IMR-90 (cell line): ENCODE data around the gene SASH3. TPM values are rescaled to one million over a fixed set of nuclear protein-coding genes. Genes with fewer than 3 reads are reported as not detected.

ENCODE experiments used
- ATAC-seq: fragments of 200-7000 bp; cut with Tn5 transposase; 2 replicates; pipeline ENCODE4 v1.9.1; 2020; ENCODE audit warnings: low read depth, mild to moderate bottlenecking, moderate library complexity
- BruUV-seq: library from RNA; stranded (reverse); fragments of 400-500 nt; replicated peaks from 2 replicates; lab custom pipeline; 2021; lab: Mats Ljungman, UMichigan
- CTCF ChIA-PET: fragments of 300-600 bp; formaldehyde crosslinking; extraction: SDS; loops from one replicate; lab custom pipeline; 2021; ENCODE audit warnings: antibody characterized with exemption; lab: Yijun Ruan, JAX
- POLR2A ChIA-PET: fragments of 300-600 bp; sonication (Branson Sonifier 250); formaldehyde crosslinking; loops from one replicate; lab custom pipeline; 2022; ENCODE audit warnings: antibody characterized with exemption; ENCODE audit not compliant: unreplicated experiment; lab: Charles Lee
- DNase-seq: peaks from one replicate; pipeline ENCODE4 v3.0.0; 2013
- H2AFZ ChIP-seq: replicated peaks from 2 replicates; pipeline ENCODE3; 2013; ENCODE audit warnings: low read length, mild to moderate bottlenecking; ENCODE audit not compliant: poor library complexity
- H2AK5ac ChIP-seq: 2 replicates; pipeline ENCODE4 v1.6.1; 2013; ENCODE audit warnings: low read depth, low read length, inconsistent platforms
- H2AK9ac ChIP-seq: replicated peaks from 2 replicates; pipeline ENCODE3; 2013; ENCODE audit warnings: mild to moderate bottlenecking, low read depth, low read length, moderate library complexity; ENCODE audit not compliant: poor library complexity
- H2BK120ac ChIP-seq: 2 replicates; pipeline ENCODE4 v1.6.1; 2013; ENCODE audit warnings: low read depth, low read length, inconsistent platforms
- H2BK15ac ChIP-seq: 3 replicates; pipeline ENCODE4 v1.6.1; 2013; ENCODE audit warnings: low read depth, low read length, inconsistent platforms
- H2BK20ac ChIP-seq: 2 replicates; pipeline ENCODE4 v1.6.1; 2013; ENCODE audit warnings: low read depth, mild to moderate bottlenecking, inconsistent platforms, low read length, moderate library complexity
- H2BK5ac ChIP-seq: 2 replicates; pipeline ENCODE4 v1.6.1; 2013; ENCODE audit warnings: mild to moderate bottlenecking, low read depth, low read length, inconsistent platforms; ENCODE audit not compliant: poor library complexity, severe bottlenecking
- H3K14ac ChIP-seq: replicated peaks from 2 replicates; pipeline ENCODE4 v1.6.1; 2013; ENCODE audit warnings: low read depth, low read length, inconsistent platforms
- H3K18ac ChIP-seq: 2 replicates; pipeline ENCODE4 v1.6.1; 2013; ENCODE audit warnings: low read depth, low read length, control low read depth
- H3K23ac ChIP-seq: 2 replicates; pipeline ENCODE4 v1.6.1; 2013; ENCODE audit warnings: low read depth, low read length, inconsistent platforms
- H3K27ac ChIP-seq: 2 replicates; pipeline ENCODE4 v1.5.1; 2013; ENCODE audit warnings: mild to moderate bottlenecking, control low read depth, low read length; ENCODE audit not compliant: insufficient read depth
- H3K27me3 ChIP-seq: 2 replicates; pipeline ENCODE4 v1.6.1; 2013; ENCODE audit warnings: low read length; ENCODE audit not compliant: control insufficient read depth, insufficient read depth
- H3K36me3 ChIP-seq: 2 replicates; pipeline ENCODE4 v1.6.1; 2013; ENCODE audit warnings: low read length, mixed read lengths; ENCODE audit not compliant: control insufficient read depth, insufficient read depth
- H3K4ac ChIP-seq: 2 replicates; pipeline ENCODE4 v1.6.1; 2013; ENCODE audit warnings: low read depth, low read length, inconsistent platforms
- H3K4me1 ChIP-seq: 2 replicates; pipeline ENCODE4 v1.6.1; 2013; ENCODE audit warnings: low read length, mixed read lengths; ENCODE audit not compliant: control insufficient read depth, insufficient read depth
- H3K4me2 ChIP-seq: 2 replicates; pipeline ENCODE4 v1.6.1; 2013; ENCODE audit warnings: low read depth, mild to moderate bottlenecking, control low read depth, low read length, moderate library complexity
- H3K4me3 ChIP-seq: 2 replicates; pipeline ENCODE4 v1.5.1; 2013; ENCODE audit warnings: low read depth, mild to moderate bottlenecking, control low read depth, low read length, moderate library complexity; ENCODE audit not compliant: insufficient read depth
- H3K56ac ChIP-seq: 2 replicates; pipeline ENCODE4 v1.6.1; 2013; ENCODE audit warnings: low read length, inconsistent platforms; ENCODE audit not compliant: insufficient read depth; ENCODE audit errors: extremely low read depth
- H3K79me1 ChIP-seq, 2 experiments: 2 replicates each; pipeline ENCODE4 v1.6.1; 2013; ENCODE audit warnings: low read length in 2 of 2, inconsistent platforms in 1 of 2, low read depth in 1 of 2
- H3K9ac ChIP-seq: 2 replicates; pipeline ENCODE4 v1.6.1; 2013; ENCODE audit warnings: low read depth, low read length, control low read depth
- H3K9me1 ChIP-seq: 2 replicates; pipeline ENCODE4 v1.6.1; 2013; ENCODE audit warnings: low read length, inconsistent platforms; ENCODE audit not compliant: insufficient read depth
- H3K9me3 ChIP-seq: 2 replicates; pipeline ENCODE4 v1.6.1; 2013; ENCODE audit warnings: low read length; ENCODE audit not compliant: control insufficient read depth, insufficient read depth
- H4K20me1 ChIP-seq: 2 replicates; pipeline ENCODE4 v1.6.1; 2013; ENCODE audit warnings: low read length, inconsistent platforms; ENCODE audit not compliant: insufficient read depth
- H4K5ac ChIP-seq: 2 replicates; pipeline ENCODE4 v1.6.1; 2013; ENCODE audit warnings: mild to moderate bottlenecking, low read depth, low read length, control low read depth
- H4K8ac ChIP-seq, 2 experiments: 2 replicates each; pipeline ENCODE4 v1.6.1; 2013; ENCODE audit warnings: low read depth in 2 of 2, low read length in 2 of 2, control low read depth in 1 of 2, inconsistent platforms in 1 of 2
- H4K91ac ChIP-seq: 2 replicates; pipeline ENCODE4 v1.6.1; 2013; ENCODE audit warnings: low read depth, low read length, inconsistent platforms; ENCODE audit not compliant: insufficient read depth
- MAFK ChIP-seq: IDR thresholded peaks from 2 replicates; pipeline ENCODE4 v1.6.1; 2012; ENCODE audit warnings: low read depth, low read length, improper control_type of control experiment
- WGBS, 2 experiments: methylation state at CpG; one replicate each; pipeline versions ENCODE4 v1.1.5 to v1.1.7; 2013; ENCODE audit warnings: missing lambda C conversion rate in 2 of 2; ENCODE audit not compliant: insufficient read length in 1 of 2; ENCODE audit errors: extremely low coverage in 2 of 2; 5-methylcytosine and 5-hydroxymethylcytosine counted together
- dilution Hi-C: fragments of 300-500 bp; cut with HindIII; formaldehyde crosslinking; loops from one replicate; pipeline ENCODE4 v1.14.3; 2018; ENCODE audit warnings: low sequenced_read_pairs; ENCODE audit not compliant: unreplicated experiment
- in situ Hi-C: fragments of 300-500 bp; cut with MboI; formaldehyde crosslinking; loops from 3 replicates; pipeline ENCODE4 v1.14.3; 2019; ENCODE audit warnings: low sequenced_read_pairs, inconsistent platforms, mixed read lengths
- intact Hi-C: fragments of 100-400 bp; cut with micrococcal nuclease; formaldehyde crosslinking; loops from 2 replicates; pipeline ENCODE4 v1.10.0; 2022
- polyA plus RNA-seq, 3 experiments: library from polyadenylated mRNA; depleted of rRNA; stranded (reverse); fragments of >200 nt; gene quantifications; 2 replicates each; pipeline ENCODE4 v1.2.3, GENCODE V29; 2012; ENCODE audit warnings: low replicate concordance in 1 of 3
- total RNA-seq: library from RNA; depleted of rRNA; stranded (reverse); fragments of >200 nt; gene quantifications from 2 replicates; pipeline ENCODE4 v1.2.3, GENCODE V29; 2012

Gene SASH3
- total and polyA plus RNA-seq, 2 of the 4 experiments (the other 2 are of a cell fraction) = not detected

GRCh38 chrX:129792586-129793291 lies 13.0 kb downstream of the SASH3 start:
- H3K18ac ChIP-seq = no peak overlapping the region
- no peak overlapping the region for H3K27ac ChIP-seq
- no peak overlapping the region for H4K8ac ChIP-seq
- H3K4ac ChIP-seq = no peak overlapping the region
- intact Hi-C loops (no loop called here), dilution Hi-C loops (no loop called here), in situ Hi-C loops (no loop called here)
- no peaks in the 10 kb centered on the region for H3K9me1 ChIP-seq
- no peak overlapping the region for H3K9ac ChIP-seq
- no CpG with 5 or more reads among the region's 18 CpGs for WGBS, 2 experiments
- no peak overlapping the region for H2AFZ ChIP-seq
- CTCF ChIA-PET = no interaction called here
- peaks cover 1% of the 10 kb centered on the region; the same call in 1 of the 2 replicates for H3K27me3 ChIP-seq
- no peak for TF ChIP-seq MAFK
- H2AK5ac ChIP-seq = no peak overlapping the region
- no peak overlapping the region for H3K4me3 ChIP-seq
- no peak overlapping the region for H2BK15ac ChIP-seq
- no peak overlapping the region for H3K4me2 ChIP-seq
- H2BK5ac ChIP-seq = no peak overlapping the region
- H3K4me1 ChIP-seq = no peaks in the 10 kb centered on the region
- no TSS peak for BruUV-seq
- no peak overlapping the region for H4K91ac ChIP-seq
- H4K5ac ChIP-seq = no peak overlapping the region
- no peaks in the 10 kb centered on the region for H3K36me3 ChIP-seq
- POLR2A ChIA-PET = no interaction called here
- no peak overlapping the region for H2BK120ac ChIP-seq
- no peaks in the 10 kb centered on the region for H3K79me1 ChIP-seq
- H2BK20ac ChIP-seq = no peak overlapping the region
- DNase-seq (no peak), ATAC-seq (no peak)
- no peaks in the 10 kb centered on the region for H4K20me1 ChIP-seq
- no peak overlapping the region for H3K23ac ChIP-seq
- no peak overlapping the region for H3K14ac ChIP-seq
- no peak overlapping the region for H2AK9ac ChIP-seq
- no peaks in the 10 kb centered on the region for H3K9me3 ChIP-seq
- no peak overlapping the region for H3K56ac ChIP-seq
